PC-3 (cell line): ENCODE data around the gene L3MBTL4. TPM values are rescaled to one million over a fixed set of nuclear protein-coding genes. Genes with fewer than 3 reads are reported as not detected.

ENCODE experiments used
- ATAC-seq: fragments of 200-7000 bp; cut with Tn5 transposase; 2 replicates; pipeline ENCODE4 v1.9.1; 2020; ENCODE audit warnings: mild to moderate bottlenecking, moderate library complexity
- BruUV-seq: library from RNA; stranded (reverse); fragments of 400-500 nt; replicated peaks from 2 replicates; lab custom pipeline; 2021; lab: Mats Ljungman, UMichigan
- CTCF ChIA-PET: fragments of 300-600 bp; sonication (Branson Sonifier 250); formaldehyde crosslinking; loops from one replicate; lab custom pipeline; 2022; ENCODE audit warnings: antibody characterized with exemption; lab: Charles Lee
- POLR2A ChIA-PET: fragments of 300-600 bp; sonication (Branson Sonifier 250); formaldehyde crosslinking; loops from one replicate; lab custom pipeline; 2022; ENCODE audit warnings: antibody characterized with exemption; ENCODE audit not compliant: unreplicated experiment; lab: Charles Lee
- DNase-seq: peaks from one replicate; pipeline ENCODE4 v3.0.0-alpha.2; 2015
- H2AFZ ChIP-seq: fragments of 300-600 bp; sonication (generic); 2 replicates; pipeline ENCODE4 v1.6.0; 2016; ENCODE audit warnings: antibody characterized with exemption, low read length
- H3F3A ChIP-seq: fragments of 300-600 bp; sonication (generic); one replicate; pipeline ENCODE4 v1.6.0; 2017; ENCODE audit warnings: antibody characterized with exemption, low read length, control low read depth, mild to moderate bottlenecking; ENCODE audit not compliant: unreplicated experiment
- H3K27ac ChIP-seq: fragments of 300-600 bp; sonication (generic); 2 replicates; pipeline ENCODE4 v1.5.1; 2016; ENCODE audit warnings: mild to moderate bottlenecking, low read length
- H3K27me3 ChIP-seq: fragments of 300-600 bp; sonication (generic); 2 replicates; pipeline ENCODE4 v1.6.1; 2016; ENCODE audit warnings: low read length, mixed read lengths
- H3K36me3 ChIP-seq: fragments of 300-600 bp; sonication (generic); 2 replicates; pipeline ENCODE4 v1.6.1; 2016; ENCODE audit warnings: low read depth, mixed run types, low read length, mixed read lengths
- H3K4me1 ChIP-seq: fragments of 300-600 bp; sonication (generic); 2 replicates; pipeline ENCODE4 v1.5.1; 2016; ENCODE audit warnings: low read length; ENCODE audit not compliant: insufficient read depth
- H3K4me2 ChIP-seq: fragments of 300-600 bp; sonication (generic); 2 replicates; pipeline ENCODE4 v1.6.0; 2016; ENCODE audit warnings: low read length
- H3K4me3 ChIP-seq: fragments of 300-600 bp; sonication (generic); 2 replicates; pipeline ENCODE4 v1.5.1; 2016; ENCODE audit warnings: mild to moderate bottlenecking, low read length, mixed read lengths
- H3K79me2 ChIP-seq: fragments of 300-600 bp; sonication (generic); 2 replicates; pipeline ENCODE4 v1.6.1; 2017; ENCODE audit warnings: low read length, mixed read lengths
- H3K9ac ChIP-seq: fragments of 300-600 bp; sonication (generic); 2 replicates; pipeline ENCODE4 v1.6.0; 2016; ENCODE audit warnings: mild to moderate bottlenecking, low read length
- H3K9me2 ChIP-seq: fragments of 300-600 bp; sonication (generic); replicated peaks from 2 replicates; pipeline ENCODE4 v1.6.1; 2016; ENCODE audit warnings: mixed run types, low read length, mixed read lengths
- H3K9me3 ChIP-seq: fragments of 300-600 bp; sonication (generic); 2 replicates; pipeline ENCODE4 v1.6.1; 2016; ENCODE audit warnings: low read length, mixed read lengths
- H4K20me1 ChIP-seq: fragments of 300-600 bp; sonication (generic); 2 replicates; pipeline ENCODE4 v1.6.1; 2016; ENCODE audit warnings: low read length, mixed read lengths
- EZH2 ChIP-seq: fragments of 300-600 bp; sonication (generic); IDR thresholded peaks from one replicate; pipeline ENCODE4 v1.6.1; 2017; ENCODE audit warnings: antibody characterized with exemption, mild to moderate bottlenecking, low read length; ENCODE audit not compliant: unreplicated experiment
- EZH2phosphoT487 ChIP-seq: fragments of 300-600 bp; sonication (generic); IDR thresholded peaks from 2 replicates; pipeline ENCODE4 v1.6.1; 2018; ENCODE audit warnings: mild to moderate bottlenecking, antibody characterized with exemption, low read length, borderline replicate concordance
- intact Hi-C: fragments of 100-400 bp; cut with micrococcal nuclease; formaldehyde crosslinking; loops from 2 replicates; pipeline ENCODE4 v1.9.0; 2023
- total RNA-seq: library from RNA; depleted of rRNA; stranded (reverse); fragments of >200 nt; gene quantifications from 2 replicates; pipeline ENCODE4 v1.2.3, GENCODE V29; 2014
- TF ChIP-seq, protein P1 (sequence below): fragments of 300-600 bp; sonication (generic); conservative IDR thresholded peaks from 2 replicates; pipeline ENCODE4 v1.5.1; 2017; ENCODE audit warnings: antibody characterized with exemption, low read depth, mild to moderate bottlenecking, low read length

L3MBTL4 gene
- total RNA-seq, 1 experiment from 2014 or later: 0.47 TPM

DNA sequence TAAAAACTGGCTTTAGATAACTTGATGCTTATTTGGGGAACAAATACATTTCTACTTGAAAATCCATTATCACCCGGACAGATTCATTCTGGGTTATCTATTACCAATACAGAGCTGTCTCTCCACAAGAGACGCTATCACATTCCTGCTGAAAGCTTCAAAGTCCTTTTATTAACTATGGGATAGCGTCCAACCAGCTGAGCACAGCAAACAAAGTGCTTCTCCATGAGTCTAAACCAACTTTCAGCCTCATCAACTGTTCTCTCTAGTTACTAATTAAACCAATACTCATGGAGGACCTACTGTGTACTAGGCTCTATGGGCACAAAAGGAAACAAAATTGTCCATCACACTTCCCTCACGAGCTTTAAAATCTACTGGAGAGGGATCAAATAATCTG is 132.8 kb downstream of the L3MBTL4 start:
- intact Hi-C loops: no loop called here

DNA sequence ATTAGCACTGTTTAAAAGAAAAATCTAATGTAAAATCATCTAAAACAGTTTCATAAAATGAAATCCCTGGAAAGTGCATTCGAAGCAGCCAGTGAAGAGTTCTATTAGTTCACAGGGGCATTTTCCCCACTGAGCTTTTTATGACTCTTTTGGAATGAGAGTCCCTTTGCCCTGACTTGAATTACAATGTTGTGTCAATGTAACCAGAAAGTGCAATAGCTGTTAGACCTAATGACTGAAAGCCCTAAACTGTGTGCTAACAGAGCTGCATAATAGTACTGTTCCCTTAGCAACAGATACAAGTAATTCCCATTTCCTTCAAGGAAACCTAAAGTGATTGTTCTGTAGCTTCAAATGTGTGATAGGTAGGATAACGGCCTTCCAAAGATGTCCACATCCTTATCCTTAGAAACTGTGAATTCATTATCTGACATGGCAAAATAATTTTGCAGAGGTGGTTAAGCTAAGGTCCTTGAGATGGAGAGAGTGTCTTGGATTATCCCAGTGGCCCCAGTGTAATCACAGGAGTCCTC is 134.4 kb downstream of the L3MBTL4 start:
- CTCF ChIA-PET: no interaction called here
- no peaks in the 10 kb centered on the region for H3K36me3 ChIP-seq
- BruUV-seq: no TSS peak
- intact Hi-C loops: no loop called here
- no peaks in the 10 kb centered on the region for H3K27me3 ChIP-seq
- H4K20me1 ChIP-seq: no peaks in the 10 kb centered on the region
- TF ChIP-seq, protein P1, sequence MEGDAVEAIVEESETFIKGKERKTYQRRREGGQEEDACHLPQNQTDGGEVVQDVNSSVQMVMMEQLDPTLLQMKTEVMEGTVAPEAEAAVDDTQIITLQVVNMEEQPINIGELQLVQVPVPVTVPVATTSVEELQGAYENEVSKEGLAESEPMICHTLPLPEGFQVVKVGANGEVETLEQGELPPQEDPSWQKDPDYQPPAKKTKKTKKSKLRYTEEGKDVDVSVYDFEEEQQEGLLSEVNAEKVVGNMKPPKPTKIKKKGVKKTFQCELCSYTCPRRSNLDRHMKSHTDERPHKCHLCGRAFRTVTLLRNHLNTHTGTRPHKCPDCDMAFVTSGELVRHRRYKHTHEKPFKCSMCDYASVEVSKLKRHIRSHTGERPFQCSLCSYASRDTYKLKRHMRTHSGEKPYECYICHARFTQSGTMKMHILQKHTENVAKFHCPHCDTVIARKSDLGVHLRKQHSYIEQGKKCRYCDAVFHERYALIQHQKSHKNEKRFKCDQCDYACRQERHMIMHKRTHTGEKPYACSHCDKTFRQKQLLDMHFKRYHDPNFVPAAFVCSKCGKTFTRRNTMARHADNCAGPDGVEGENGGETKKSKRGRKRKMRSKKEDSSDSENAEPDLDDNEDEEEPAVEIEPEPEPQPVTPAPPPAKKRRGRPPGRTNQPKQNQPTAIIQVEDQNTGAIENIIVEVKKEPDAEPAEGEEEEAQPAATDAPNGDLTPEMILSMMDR: no peak
- TF ChIP-seq EZH2 (no peak), EZH2phosphoT487 (no peak)
- H3K9me2 ChIP-seq: no peaks in the 10 kb centered on the region
- H3K79me2 ChIP-seq: no peaks in the 10 kb centered on the region
- no peak overlapping the region for H3K9ac ChIP-seq
- H3K9me3 ChIP-seq: no peaks in the 10 kb centered on the region
- no peak overlapping the region for H3K27ac ChIP-seq
- DNase-seq (no peak), ATAC-seq (no peak)
- H3K4me1 ChIP-seq: no peaks in the 10 kb centered on the region
- POLR2A ChIA-PET: no interaction called here
- H3K4me3 ChIP-seq: no peak overlapping the region
- H3F3A ChIP-seq: no peaks in the 10 kb centered on the region
- H3K4me2 ChIP-seq: no peak overlapping the region
- H2AFZ ChIP-seq: no peak overlapping the region

More for the DNA sequence above, 132.8 kb downstream of the L3MBTL4 start:
- Histone ChIP-seq H3K4me2 (no peak overlapping the region), H4K20me1 (no peaks in the 10 kb centered on the region), H3K36me3 (no peaks in the 10 kb centered on the region), H3K27me3 (no peaks in the 10 kb centered on the region), H3K9me2 (no peaks in the 10 kb centered on the region), H3K9me3 (no peaks in the 10 kb centered on the region), H3K9ac (no peak overlapping the region), H3K79me2 (no peaks in the 10 kb centered on the region), H3K4me1 (no peaks in the 10 kb centered on the region), H3K27ac (no peak overlapping the region), H2AFZ (no peak overlapping the region), H3K4me3 (no peak overlapping the region), H3F3A (no peaks in the 10 kb centered on the region)
- CTCF ChIA-PET: no interaction called here
- no TSS peak for BruUV-seq
- TF ChIP-seq EZH2phosphoT487 (no peak), EZH2 (no peak)
- TF ChIP-seq, protein P1: no peak
- POLR2A ChIA-PET: no interaction called here
- no peak for ATAC-seq
- DNase-seq: no peak

DNA sequence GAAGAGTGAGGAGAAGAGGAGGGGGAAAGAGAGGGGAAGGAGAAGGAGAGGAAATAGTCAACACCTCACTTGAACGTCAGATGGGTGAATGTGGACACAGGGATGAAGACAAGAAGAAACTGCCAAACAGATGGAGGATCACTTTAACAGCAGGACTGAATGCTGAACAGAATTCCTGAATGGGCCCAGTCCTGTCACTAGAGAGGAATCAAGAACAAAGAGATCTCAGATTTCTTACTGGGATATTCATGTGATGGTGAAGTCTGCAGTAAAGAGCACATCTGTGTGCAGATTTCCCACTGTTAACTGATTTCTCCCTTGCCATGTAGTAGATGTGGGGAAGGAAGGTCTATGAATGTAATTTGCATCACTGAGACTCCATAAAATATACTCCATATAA is 135.4 kb downstream of the L3MBTL4 start:
- no peaks in the 10 kb centered on the region for H3K9me2 ChIP-seq
- H3K36me3 ChIP-seq: no peaks in the 10 kb centered on the region
- no peak overlapping the region for H3K27ac ChIP-seq
- intact Hi-C loops: no loop called here
- no peak overlapping the region for H2AFZ ChIP-seq
- CTCF ChIA-PET: no interaction called here
- ATAC-seq (no peak), DNase-seq (no peak)
- no peak overlapping the region for H3K9ac ChIP-seq
- H3F3A ChIP-seq: no peaks in the 10 kb centered on the region
- no peaks in the 10 kb centered on the region for H3K4me1 ChIP-seq
- H3K79me2 ChIP-seq: no peaks in the 10 kb centered on the region
- no peaks in the 10 kb centered on the region for H3K9me3 ChIP-seq
- no peaks in the 10 kb centered on the region for H3K27me3 ChIP-seq
- POLR2A ChIA-PET: no interaction called here
- TF ChIP-seq EZH2: no peak
- TF ChIP-seq EZH2phosphoT487: no peak
- TF ChIP-seq, protein P1: no peak
- H3K4me3 ChIP-seq: no peak overlapping the region
- H3K4me2 ChIP-seq: no peak overlapping the region
- no TSS peak for BruUV-seq
- no peaks in the 10 kb centered on the region for H4K20me1 ChIP-seq
